AG10803 (cell line): Measurements from ENCODE around the gene HSPBP1.

Source experiments
- DNase-seq: peaks from one replicate; pipeline ENCODE4 v3.0.0; 2010; ENCODE audit warnings: low read depth
- H3K4me3 ChIP-seq: 2 replicates; pipeline ENCODE4 v1.5.1; 2011; ENCODE audit warnings: mild to moderate bottlenecking, low read length, control low read depth
- CTCF ChIP-seq: conservative IDR thresholded peaks from 2 replicates; pipeline ENCODE4 v1.5.1; 2011; ENCODE audit warnings: mild to moderate bottlenecking, low read length, control low read depth, inconsistent platforms

The HSPBP1 gene

DNA sequence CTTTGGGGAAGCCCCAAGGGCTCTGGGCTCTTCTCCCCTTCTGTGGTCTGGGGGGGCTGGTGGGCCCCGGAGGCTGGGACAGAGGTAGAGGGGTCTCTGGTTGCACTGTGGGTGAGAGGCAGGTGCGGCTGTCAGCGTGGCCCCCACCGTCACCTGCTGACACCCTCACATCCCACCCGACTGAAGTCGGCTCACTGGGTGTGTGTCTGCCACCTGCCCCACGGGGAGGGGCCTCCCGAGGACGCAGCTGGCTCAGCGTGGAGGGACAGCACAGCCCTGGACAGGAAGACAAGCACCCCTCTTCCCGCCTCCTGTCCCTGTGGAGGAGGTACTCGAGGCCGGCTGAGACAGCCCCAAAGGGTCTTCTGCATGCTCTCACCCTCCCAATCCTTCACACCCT lies 49.1 kb downstream of the HSPBP1 start:
- TF ChIP-seq CTCF = no peak
- no peak for DNase-seq

GRCh38 chr19:55230329-55230728 lies 49.6 kb downstream of the HSPBP1 start:
- H3K4me3 ChIP-seq = no peak overlapping the region
- no peak for DNase-seq
- TF ChIP-seq CTCF = no peak

More for the DNA sequence above, 49.1 kb downstream of the HSPBP1 start:
- no peak overlapping the region for H3K4me3 ChIP-seq

GRCh38 chr19:55229789-55230182 lies 50.1 kb downstream of the HSPBP1 start:
- no peak overlapping the region for H3K4me3 ChIP-seq
- no peak for DNase-seq
- TF ChIP-seq CTCF = no peak

DNA sequence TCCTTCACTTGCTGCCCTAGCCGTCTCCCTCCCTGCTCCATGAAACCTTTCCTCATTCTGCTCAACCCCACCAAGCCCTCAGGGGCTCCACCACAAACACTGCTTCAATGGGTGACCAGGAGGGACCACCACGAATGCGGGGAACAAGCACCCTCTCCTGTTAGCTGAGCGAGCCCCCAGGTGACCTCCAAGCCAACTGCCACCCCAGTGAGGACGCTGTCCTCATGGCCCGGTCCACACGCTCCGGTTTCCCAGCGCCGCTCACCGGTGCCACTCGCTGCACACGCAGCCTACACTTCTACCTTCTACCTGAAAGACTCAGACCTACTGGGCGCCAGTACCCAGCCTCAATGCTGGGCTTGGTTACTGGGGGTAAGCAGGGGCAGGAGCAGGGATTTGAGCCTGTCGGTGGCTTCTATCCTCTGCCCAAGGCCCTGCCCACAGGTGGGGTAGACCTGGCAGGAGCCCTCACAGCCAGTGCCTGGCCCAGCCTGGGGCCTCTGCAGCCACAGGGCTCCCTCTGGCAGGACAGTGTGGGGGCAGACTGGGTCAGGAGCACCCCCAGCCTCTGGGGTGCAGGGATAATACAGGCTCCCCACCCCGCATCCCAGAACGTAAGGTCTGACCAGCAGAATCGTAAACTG lies 50.6 kb downstream of the HSPBP1 start:
- no peak for TF ChIP-seq CTCF

DNA sequence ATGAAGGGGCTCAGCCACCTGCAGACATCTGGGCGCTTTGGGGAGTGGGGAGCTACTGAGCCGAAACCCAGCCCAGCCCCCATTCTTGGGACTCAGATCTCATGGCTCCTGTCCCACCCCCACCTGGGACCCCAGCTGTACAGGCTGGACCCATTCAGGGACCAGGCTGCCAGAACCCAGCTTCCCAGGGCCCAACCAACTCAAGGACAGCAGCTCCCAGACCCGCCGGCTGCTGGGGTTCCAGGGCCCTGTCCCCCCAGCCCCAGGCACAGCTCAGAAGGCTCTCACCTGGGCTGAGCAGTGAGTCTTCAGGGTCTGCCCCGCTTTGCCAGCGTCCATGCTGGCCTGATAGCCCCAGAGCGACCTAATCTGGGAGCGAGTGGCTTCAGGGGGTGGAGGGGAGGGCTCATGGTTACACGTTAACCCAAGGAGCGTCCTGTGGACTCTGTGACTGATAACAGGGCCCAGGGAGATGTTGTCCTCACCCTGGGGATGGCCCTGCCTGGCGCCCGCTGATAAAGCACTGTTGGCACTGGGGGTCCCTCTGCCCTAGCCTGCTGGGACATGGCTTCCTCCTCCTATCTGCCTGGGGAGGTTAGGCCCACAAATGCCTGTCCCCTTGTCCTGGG lies 51.4 kb downstream of the HSPBP1 start, which contains the start of gene TMEM86B:
TMEM86B (minus strand) TSS at position 361 of the 629 bp plus-strand sequence; CDS start at position 339, 22 bp downstream.
- H3K4me3 ChIP-seq = no peak within 1 kb of the TSS
- no peak for DNase-seq
- TF ChIP-seq CTCF = no peak

More for the DNA sequence above, 50.6 kb downstream of the HSPBP1 start:
- no peak for DNase-seq
- H3K4me3 ChIP-seq = no peak overlapping the region

- no peak for TF ChIP-seq CTCF
- no peak for DNase-seq
- no peak overlapping the region for H3K4me3 ChIP-seq
Measured at GRCh38 chr19:55228015-55228391, 51.9 kb downstream of the HSPBP1 start.
